ENCODE measurements around the gene PDZRN3. TPM values are rescaled to one million over a fixed set of nuclear protein-coding genes. Genes with fewer than 3 reads are reported as not detected.

Gene PDZRN3
- total and polyA plus RNA-seq, 2 experiments from 2014 or later, result 7.5 to 14.0 TPM

- no peaks in the 10 kb centered on the region for H3K79me2 ChIP-seq (replicated peaks; ENCODE audit: insufficient read depth)
- H3K4me2 ChIP-seq, result no peak overlapping the region
- Mint-ChIP-seq H3K9me3 (no peaks in the 10 kb centered on the region), H3K36me3 (ENCODE audit: low read depth) (no peaks in the 10 kb centered on the region), H3K4me3 (no peak overlapping the region), H3K4me1 (peaks cover 48% of the 10 kb centered on the region), H3K27ac (no peak overlapping the region), H3K27me3 (ENCODE audit: insufficient read depth, low read depth, poor library complexity) (peaks cover 9% of the 10 kb centered on the region)
- ATAC-seq (no peak), DNase-seq (ENCODE audit: low spot score) (no peak)
- H4K20me1 ChIP-seq (replicated peaks; ENCODE audit: insufficient read depth), result no peaks in the 10 kb centered on the region; the same call in 1 of the 2 replicates
- peaks cover 44% of the 10 kb centered on the region for H3K27me3 ChIP-seq (ENCODE audit: insufficient read depth)
- no peaks in the 10 kb centered on the region for H3K36me3 ChIP-seq (ENCODE audit: insufficient read depth)
- TF ChIP-seq ZNF114 (CRISPR knock-in tag; IDR thresholded peaks at IDR 0.05) (no peak), POLR2AphosphoS5 (IDR thresholded peaks at IDR 0.05; ENCODE audit: low read depth) (no peak), EZH2 (IDR thresholded peaks at IDR 0.05; ENCODE audit: low read depth, unreplicated experiment) (no peak), STAT1 (IDR thresholded peaks at IDR 0.05; ENCODE audit: unreplicated experiment) (no peak), CREB1 (CRISPR knock-in tag; IDR thresholded peaks at IDR 0.05; ENCODE audit: low read depth) (no peak), EZH2phosphoT487 (IDR thresholded peaks at IDR 0.05; ENCODE audit: unreplicated experiment) (no peak), JUNB (IDR thresholded peaks at IDR 0.05; ENCODE audit: unreplicated experiment) (no peak), REST (IDR thresholded peaks at IDR 0.05; ENCODE audit: unreplicated experiment) (no peak), ZNF331 (CRISPR knock-in tag; IDR thresholded peaks at IDR 0.05; ENCODE audit: low read depth) (no peak), ETS1 (IDR thresholded peaks at IDR 0.05) (no peak), NANOG (IDR thresholded peaks at IDR 0.05; ENCODE audit: borderline replicate concordance) (no peak), CTCF (conservative IDR thresholded peaks at IDR 0.05; ENCODE audit: low read depth in 2 of 2) (no peak), ZNF462 (CRISPR knock-in tag; IDR thresholded peaks at IDR 0.05) (no peak)
- no peak overlapping the region for H3K27ac ChIP-seq (ENCODE audit: low read depth)
- H3K9me2 ChIP-seq (ENCODE audit: insufficient read depth), result no peaks in the 10 kb centered on the region
- H2AFZ ChIP-seq, result no peak overlapping the region
- H3K4me3 ChIP-seq, result no peak overlapping the region
- peaks cover 6% of the 10 kb centered on the region; the same call in 1 of the 2 replicates for H3F3A ChIP-seq (replicated peaks; ENCODE audit: low read depth)
- peaks cover 36% of the 10 kb centered on the region for H3K4me1 ChIP-seq (ENCODE audit: insufficient read depth)
These were observed 114.4 kb downstream of the PDZRN3 start for GRCh38 chr3:73510334-73510733.
